ENCODE measurements around the gene CCDC92. TPM values are rescaled to one million over a fixed set of nuclear protein-coding genes. Genes with fewer than 3 reads are reported as not detected.
A peak's percentile ranks its signal among the peaks of the same experiment; 100 is the strongest.

The CCDC92 gene
- total RNA-seq, 1 donor from 2014 or later: 4.8 TPM

- H2AFZ ChIP-seq (replicated peaks): no peak overlapping the region
- peaks cover 24% of the 10 kb centered on the region for H3K4me1 Mint-ChIP-seq
- H3K4me3 Mint-ChIP-seq: peak overlapping the region; percentile 15
- peaks cover 27% of the 10 kb centered on the region for H3K36me3 Mint-ChIP-seq
- H3K4me3 ChIP-seq: no peak overlapping the region
- H3K9me3 ChIP-seq (ENCODE audit: low read depth): no peaks in the 10 kb centered on the region
- no peak overlapping the region for H3K4me2 ChIP-seq
- peaks cover 79% of the 10 kb centered on the region for H3K79me2 ChIP-seq (ENCODE audit: low read depth)
- no peak overlapping the region for H3K27ac ChIP-seq
- no peak for TF ChIP-seq EZH2 (IDR thresholded peaks at IDR 0.05)
- no peak for TF ChIP-seq EZH2phosphoT487 (IDR thresholded peaks at IDR 0.05)
- no peak for TF ChIP-seq CTCF (IDR thresholded peaks at IDR 0.05)
- no peaks in the 10 kb centered on the region for H3K27me3 Mint-ChIP-seq (ENCODE audit: insufficient read depth, low read depth)
- DNase-seq (ENCODE audit: low spot score): no peak
- H3K27ac Mint-ChIP-seq: no peak overlapping the region
- peaks cover 10% of the 10 kb centered on the region for H3K27me3 ChIP-seq
- H3K4me1 ChIP-seq: peaks cover 15% of the 10 kb centered on the region
- H3F3A ChIP-seq (ENCODE audit: low read depth): peaks cover 22% of the 10 kb centered on the region
- H3K36me3 ChIP-seq: peaks cover 11% of the 10 kb centered on the region
- no peak overlapping the region for H3K9ac ChIP-seq
- H3K9me3 Mint-ChIP-seq: no peaks in the 10 kb centered on the region
- H4K20me1 ChIP-seq (ENCODE audit: low read depth): peaks cover 79% of the 10 kb centered on the region
Observed at GRCh38 chr12:123976227-123976826, 3.7 kb upstream of the CCDC92 start.

GRCh38 chr12:123973552-123974341, 1.1 kb upstream of the CCDC92 start:
- Histone ChIP-seq H3K79me2 (ENCODE audit: low read depth) (peaks cover 61% of the 10 kb centered on the region), H3F3A (ENCODE audit: low read depth) (peaks cover 31% of the 10 kb centered on the region), H3K4me2 (peak overlapping the region; percentile 81), H2AFZ (replicated peaks) (no peak overlapping the region), H4K20me1 (ENCODE audit: low read depth) (peaks cover 79% of the 10 kb centered on the region), H3K36me3 (peaks cover 11% of the 10 kb centered on the region), H3K4me1 (peaks cover 21% of the 10 kb centered on the region), H3K4me3 (peak overlapping the region; percentile 96), H3K9me3 (ENCODE audit: low read depth) (no peaks in the 10 kb centered on the region), H3K27me3 (peaks cover 36% of the 10 kb centered on the region), H3K9ac (peak overlapping the region; percentile 40), H3K27ac (peak overlapping the region; percentile 85)
- Mint-ChIP-seq H3K27me3 (ENCODE audit: insufficient read depth, low read depth) (no peaks in the 10 kb centered on the region), H3K27ac (peak overlapping the region; percentile 87), H3K4me3 (peak overlapping the region; percentile 98), H3K4me1 (peaks cover 27% of the 10 kb centered on the region), H3K36me3 (peaks cover 19% of the 10 kb centered on the region), H3K9me3 (no peaks in the 10 kb centered on the region)
- no peak for TF ChIP-seq EZH2phosphoT487 (IDR thresholded peaks at IDR 0.05)
- no peak for TF ChIP-seq CTCF (IDR thresholded peaks at IDR 0.05)
- no peak for TF ChIP-seq EZH2 (IDR thresholded peaks at IDR 0.05)
- peak; percentile 73 for DNase-seq (ENCODE audit: low spot score)

GRCh38 chr12:123971770-123972456, 718 bp downstream of the CCDC92 start:
- Histone ChIP-seq H3K4me2 (peak overlapping the region; percentile 93), H3K9ac (no peak overlapping the region), H3K4me1 (peaks cover 21% of the 10 kb centered on the region), H3K4me3 (peak overlapping the region; percentile 96), H4K20me1 (ENCODE audit: low read depth) (peaks cover 79% of the 10 kb centered on the region), H3K36me3 (peaks cover 11% of the 10 kb centered on the region), H3K79me2 (ENCODE audit: low read depth) (peaks cover 45% of the 10 kb centered on the region), H3K27ac (no peak overlapping the region), H3F3A (ENCODE audit: low read depth) (peaks cover 31% of the 10 kb centered on the region), H3K9me3 (ENCODE audit: low read depth) (no peaks in the 10 kb centered on the region), H3K27me3 (peaks cover 54% of the 10 kb centered on the region), H2AFZ (replicated peaks) (peak overlapping the region; percentile 65)
- DNase-seq (ENCODE audit: low spot score): peak; percentile 79
- TF ChIP-seq CTCF (IDR thresholded peaks at IDR 0.05) (no peak), EZH2phosphoT487 (IDR thresholded peaks at IDR 0.05) (no peak), EZH2 (IDR thresholded peaks at IDR 0.05) (no peak)
- no peaks in the 10 kb centered on the region for H3K27me3 Mint-ChIP-seq (ENCODE audit: insufficient read depth, low read depth)
- H3K36me3 Mint-ChIP-seq: peaks cover 17% of the 10 kb centered on the region
- H3K4me3 Mint-ChIP-seq: peak overlapping the region; percentile 99
- H3K9me3 Mint-ChIP-seq: no peaks in the 10 kb centered on the region
- peak overlapping the region; percentile 91 for H3K27ac Mint-ChIP-seq
- peaks cover 27% of the 10 kb centered on the region for H3K4me1 Mint-ChIP-seq
